Measurements from ENCODE around the gene ULK4.
"Not testable (repeated sequence)": the region's sequence is repeated elsewhere in the genome, so short reads cannot be mapped to it uniquely, and the experiment has no call there.

ULK4 gene

GRCh38 chr3:41698898-41699297 is 263.0 kb downstream of the ULK4 start:
- intact Hi-C loops (cut with DNase I), result no loop called here
- DNase-seq, result no peak

GRCh38 chr3:41697702-41698101 is 264.2 kb downstream of the ULK4 start:
- intact Hi-C loops (cut with DNase I), result no loop called here
- DNase-seq, result no peak

- DNase-seq; intact Hi-C loops (cut with DNase I): not testable (repeated sequence)
Measured at GRCh38 chr3:41695806-41696205, 266.1 kb downstream of the ULK4 start.

- intact Hi-C loops (cut with DNase I), result no loop called here
- DNase-seq, result no peak
Measured at GRCh38 chr3:41693799-41694198, 268.1 kb downstream of the ULK4 start.

- DNase-seq, result no peak
- intact Hi-C loops (cut with DNase I), result no loop called here
Measured at GRCh38 chr3:41690766-41691563, 270.9 kb downstream of the ULK4 start.

- no peak for DNase-seq
- intact Hi-C loops (cut with DNase I), result no loop called here
Measured at GRCh38 chr3:41688595-41689380, 273.1 kb downstream of the ULK4 start.

GRCh38 chr3:41684797-41685735 is 276.8 kb downstream of the ULK4 start:
- intact Hi-C loops (cut with DNase I), result no loop called here
- DNase-seq, result no peak

- no peak for DNase-seq
- intact Hi-C loops (cut with DNase I), result no loop called here
Measured at GRCh38 chr3:41683666-41684350, 278.1 kb downstream of the ULK4 start.

GRCh38 chr3:41682996-41683395 is 278.9 kb downstream of the ULK4 start:
- intact Hi-C loops (cut with DNase I), result no loop called here
- no peak for DNase-seq

- no peak for DNase-seq
- intact Hi-C loops (cut with DNase I), result no loop called here
Measured at GRCh38 chr3:41682382-41682781, 279.5 kb downstream of the ULK4 start.

- intact Hi-C loops (cut with DNase I), result no loop called here
- DNase-seq, result no peak
Measured at GRCh38 chr3:41681479-41681878, 280.4 kb downstream of the ULK4 start.

- no peak for DNase-seq
Measured at GRCh38 chr3:41679374-41679773, 282.5 kb downstream of the ULK4 start.

GRCh38 chr3:41675102-41675501 is 286.8 kb downstream of the ULK4 start:
- DNase-seq; intact Hi-C loops (cut with DNase I): not testable (repeated sequence)

More at GRCh38 chr3:41679374-41679773, 282.5 kb downstream of the ULK4 start:
- intact Hi-C loops (cut with DNase I), result no loop called here

GRCh38 chr3:41674449-41674848 is 287.5 kb downstream of the ULK4 start:
- DNase-seq, result no peak
- intact Hi-C loops (cut with DNase I), result no loop called here

GRCh38 chr3:41673650-41674049 is 288.3 kb downstream of the ULK4 start:
- intact Hi-C loops (cut with DNase I), result no loop called here
- DNase-seq, result no peak

GRCh38 chr3:41668379-41668778 is 293.5 kb downstream of the ULK4 start:
- intact Hi-C loops (cut with DNase I), result no loop called here
- no peak for DNase-seq

GRCh38 chr3:41662288-41662687 is 299.6 kb downstream of the ULK4 start:
- no peak for DNase-seq
- intact Hi-C loops (cut with DNase I), result no loop called here

- DNase-seq, result no peak
- intact Hi-C loops (cut with DNase I), result no loop called here
Measured at GRCh38 chr3:41661796-41662195, 300.1 kb downstream of the ULK4 start.

- intact Hi-C loops (cut with DNase I), result no loop called here
- DNase-seq, result no peak
Measured at GRCh38 chr3:41660510-41660909, 301.4 kb downstream of the ULK4 start.

GRCh38 chr3:41653571-41654239 is 308.2 kb downstream of the ULK4 start:
- DNase-seq, result no peak
- intact Hi-C loops (cut with DNase I), result no loop called here

Data from posterior cingulate gyrus (tissue), 11 donors.